ENCODE measurements around the gene ERC2. TPM values are rescaled to one million over a fixed set of nuclear protein-coding genes. Genes with fewer than 3 reads are reported as not detected.

ERC2 gene
- polyA plus RNA-seq, 3 donors = not detected

DNA sequence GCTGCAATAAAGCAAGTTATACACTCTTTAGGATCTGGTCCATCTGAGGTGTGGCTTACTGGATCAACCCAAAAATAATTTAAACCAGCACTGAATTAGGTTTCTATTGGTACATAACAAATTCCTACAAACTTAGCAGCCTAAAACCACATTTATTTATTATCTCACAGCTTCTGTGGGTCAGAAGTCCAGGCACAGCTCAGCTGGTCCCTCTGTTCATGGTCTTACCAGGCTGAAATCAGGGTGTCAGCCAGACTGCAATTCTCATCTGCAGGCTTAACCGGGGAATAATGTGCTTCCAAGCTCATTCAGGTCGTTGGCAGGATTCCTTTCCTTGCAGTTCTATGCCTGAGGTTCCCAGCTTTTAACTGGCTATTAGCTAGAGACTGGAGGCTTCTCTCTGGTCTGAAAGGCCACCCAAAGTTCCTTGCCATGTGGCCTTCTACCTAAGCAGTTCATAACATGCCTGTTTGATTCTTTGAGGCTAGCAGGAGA, 503.7 kb downstream of the ERC2 start:
- H3K4me3 ChIP-seq (replicated peaks in 1 of 3; ENCODE audit: low read depth in 2 of 3, low read length in 3 of 3) = no peak overlapping the region
- peaks cover 0 to 3% (median 0%) of the 10 kb centered on the region in 3 donors for H3K27me3 Mint-ChIP-seq (ENCODE audit: low read depth in 3 of 3)
- H3K27ac ChIP-seq (ENCODE audit: low read depth in 1 of 2, low read length in 2 of 2) = no peak overlapping the region
- no peak overlapping the region for H3K4me3 Mint-ChIP-seq
- 66% methylated on average over 2 of the region's 2 CpGs for whole genome bisulfite sequencing (ENCODE audit: insufficient coverage)
- TF ChIP-seq, protein P1, sequence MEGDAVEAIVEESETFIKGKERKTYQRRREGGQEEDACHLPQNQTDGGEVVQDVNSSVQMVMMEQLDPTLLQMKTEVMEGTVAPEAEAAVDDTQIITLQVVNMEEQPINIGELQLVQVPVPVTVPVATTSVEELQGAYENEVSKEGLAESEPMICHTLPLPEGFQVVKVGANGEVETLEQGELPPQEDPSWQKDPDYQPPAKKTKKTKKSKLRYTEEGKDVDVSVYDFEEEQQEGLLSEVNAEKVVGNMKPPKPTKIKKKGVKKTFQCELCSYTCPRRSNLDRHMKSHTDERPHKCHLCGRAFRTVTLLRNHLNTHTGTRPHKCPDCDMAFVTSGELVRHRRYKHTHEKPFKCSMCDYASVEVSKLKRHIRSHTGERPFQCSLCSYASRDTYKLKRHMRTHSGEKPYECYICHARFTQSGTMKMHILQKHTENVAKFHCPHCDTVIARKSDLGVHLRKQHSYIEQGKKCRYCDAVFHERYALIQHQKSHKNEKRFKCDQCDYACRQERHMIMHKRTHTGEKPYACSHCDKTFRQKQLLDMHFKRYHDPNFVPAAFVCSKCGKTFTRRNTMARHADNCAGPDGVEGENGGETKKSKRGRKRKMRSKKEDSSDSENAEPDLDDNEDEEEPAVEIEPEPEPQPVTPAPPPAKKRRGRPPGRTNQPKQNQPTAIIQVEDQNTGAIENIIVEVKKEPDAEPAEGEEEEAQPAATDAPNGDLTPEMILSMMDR (IDR thresholded peaks at IDR 0.05) = no peak
- H3K36me3 ChIP-seq (replicated peaks in 1 of 2; ENCODE audit: control insufficient read depth in 1 of 2, insufficient read depth in 2 of 2, low read length in 2 of 2) = no peaks in the 10 kb centered on the region
- no peaks in the 10 kb centered on the region for H3K4me1 ChIP-seq (ENCODE audit: control insufficient read depth in 1 of 2, insufficient read depth in 2 of 2, low read length in 2 of 2)
- no peak overlapping the region for H3K27ac Mint-ChIP-seq
- no peaks in the 10 kb centered on the region for H3K4me1 Mint-ChIP-seq
- no peaks in the 10 kb centered on the region for H3K79me2 ChIP-seq (ENCODE audit: insufficient read depth, low read length)
- no peak for DNase-seq
- H3K36me3 Mint-ChIP-seq = no peaks in the 10 kb centered on the region
- H3K4me2 ChIP-seq (replicated peaks; ENCODE audit: extremely low read depth, low read length, poor library complexity, severe bottlenecking) = no peak overlapping the region
- intact Hi-C loops (cut with micrococcal nuclease) = no loop called here
- no peaks in the 10 kb centered on the region for H3K27me3 ChIP-seq (ENCODE audit: control insufficient read depth in 2 of 2, insufficient read depth in 2 of 2, low read length in 2 of 2)
- peaks cover 0 to 4% (median 1%) of the 10 kb centered on the region in 7 donors for H3K9me3 Mint-ChIP-seq
- no peak overlapping the region for H2AFZ ChIP-seq (ENCODE audit: insufficient read depth, low read depth, low read length, poor library complexity, severe bottlenecking)
- H3K9me3 ChIP-seq (replicated peaks in 1 of 2; ENCODE audit: control insufficient read depth in 1 of 2, insufficient read depth in 1 of 2, low read length in 2 of 2) = no peaks in the 10 kb centered on the region
- H3K9ac ChIP-seq (ENCODE audit: insufficient read depth, low read length, poor library complexity, severe bottlenecking) = no peak overlapping the region
- H4K20me1 ChIP-seq (ENCODE audit: insufficient read depth, low read length) = no peaks in the 10 kb centered on the region

DNA sequence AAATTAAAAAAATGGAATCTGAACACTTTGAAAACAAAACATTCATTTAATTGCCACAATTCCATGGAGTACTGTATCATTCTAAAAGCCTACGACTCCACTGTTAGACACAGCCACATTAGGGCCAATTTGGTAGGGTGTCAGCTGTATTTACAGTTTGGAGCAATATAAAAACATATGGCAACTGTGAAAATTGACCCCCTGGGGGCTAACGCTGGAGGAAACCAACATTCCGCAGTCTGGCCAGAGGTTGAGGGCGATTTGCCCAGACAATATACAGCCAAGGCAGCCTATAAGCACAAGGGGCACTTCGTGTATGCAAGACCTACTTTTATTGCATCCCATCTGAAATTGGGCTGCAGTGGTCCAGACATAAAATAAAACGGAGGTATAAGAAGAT, 504.7 kb downstream of the ERC2 start:
- Mint-ChIP-seq H3K27me3 (ENCODE audit: low read depth in 3 of 3) (peaks cover 0 to 3% (median 0%) of the 10 kb centered on the region in 3 donors), H3K27ac (no peak overlapping the region), H3K9me3 (peaks cover 0 to 4% (median 2%) of the 10 kb centered on the region in 7 donors), H3K4me3 (no peak overlapping the region), H3K36me3 (no peaks in the 10 kb centered on the region), H3K4me1 (no peaks in the 10 kb centered on the region)
- Histone ChIP-seq H3K4me2 (replicated peaks; ENCODE audit: extremely low read depth, low read length, poor library complexity, severe bottlenecking) (no peak overlapping the region), H3K4me1 (ENCODE audit: control insufficient read depth in 1 of 2, insufficient read depth in 2 of 2, low read length in 2 of 2) (no peaks in the 10 kb centered on the region), H3K79me2 (ENCODE audit: insufficient read depth, low read length) (no peaks in the 10 kb centered on the region), H3K9ac (ENCODE audit: insufficient read depth, low read length, poor library complexity, severe bottlenecking) (no peak overlapping the region), H3K27me3 (ENCODE audit: control insufficient read depth in 2 of 2, insufficient read depth in 2 of 2, low read length in 2 of 2) (no peaks in the 10 kb centered on the region), H4K20me1 (ENCODE audit: insufficient read depth, low read length) (no peaks in the 10 kb centered on the region), H2AFZ (ENCODE audit: insufficient read depth, low read depth, low read length, poor library complexity, severe bottlenecking) (no peak overlapping the region), H3K36me3 (replicated peaks in 1 of 2; ENCODE audit: control insufficient read depth in 1 of 2, insufficient read depth in 2 of 2, low read length in 2 of 2) (no peaks in the 10 kb centered on the region), H3K9me3 (replicated peaks in 1 of 2; ENCODE audit: control insufficient read depth in 1 of 2, insufficient read depth in 1 of 2, low read length in 2 of 2) (peaks cover 0 to 1% of the 10 kb centered on the region in 2 donors), H3K4me3 (replicated peaks in 1 of 3; ENCODE audit: low read depth in 2 of 3, low read length in 3 of 3) (no peak overlapping the region), H3K27ac (ENCODE audit: low read depth in 1 of 2, low read length in 2 of 2) (no peak overlapping the region)
- DNase-seq = no peak
- TF ChIP-seq, protein P1 (IDR thresholded peaks at IDR 0.05) = no peak
- intact Hi-C loops (cut with micrococcal nuclease) = no loop called here
- 91% methylated on average over 4 of the region's 6 CpGs for WGBS (ENCODE audit: insufficient coverage)

All from CD14-positive monocyte (primary cell).